Measurements from ENCODE around the gene FGF12.

FGF12 gene

DNA sequence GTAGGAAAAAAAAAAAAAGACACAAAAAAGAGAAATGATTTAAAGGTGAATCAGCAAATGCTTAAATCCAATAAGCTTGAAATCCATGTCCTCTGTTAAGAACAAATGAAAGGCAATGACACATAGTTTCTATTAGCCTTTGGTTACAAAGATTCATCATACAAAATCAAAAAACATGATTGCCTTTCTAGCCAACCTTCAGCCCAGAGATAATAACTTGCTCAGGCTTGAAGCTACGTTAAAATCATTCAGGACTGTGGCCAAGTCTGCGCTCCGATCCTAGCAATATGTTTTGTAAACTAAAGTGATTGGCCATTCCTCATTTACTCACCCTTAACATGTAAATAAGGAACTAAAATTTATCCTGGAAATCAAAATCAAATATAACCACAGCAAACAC lies 556.7 kb downstream of the FGF12 start:
- Histone ChIP-seq H3K9me2 (replicated peaks; ENCODE audit: insufficient read depth, low read length) (no peaks in the 10 kb centered on the region), H3K4me2 (ENCODE audit: low read depth, low read length, poor library complexity, severe bottlenecking) (no peak overlapping the region), H3K27me3 (ENCODE audit: low read length) (no peaks in the 10 kb centered on the region), H3K9ac (ENCODE audit: low read length) (no peak overlapping the region), H3K36me3 (ENCODE audit: low read length) (peaks cover 5% of the 10 kb centered on the region; the same call in 1 of the 2 replicates), H3F3A (ENCODE audit: insufficient read depth) (no peaks in the 10 kb centered on the region), H4K20me1 (ENCODE audit: low read depth, low read length) (no peaks in the 10 kb centered on the region), H3K9me3 (ENCODE audit: insufficient read depth, low read length) (peaks cover 5% of the 10 kb centered on the region; the same call in 1 of the 2 replicates), H3K27ac (ENCODE audit: low read depth, low read length) (no peak overlapping the region), H2AFZ (ENCODE audit: low read depth, low read length, severe bottlenecking) (no peak overlapping the region), H3K4me3 (ENCODE audit: insufficient read depth, low read length, poor library complexity, severe bottlenecking) (no peak overlapping the region), H3K79me2 (ENCODE audit: insufficient read depth, low read length) (no peaks in the 10 kb centered on the region)
- no peak for TF ChIP-seq EZH2phosphoT487 (conservative IDR thresholded peaks at IDR 0.05; ENCODE audit: low read length)
- TF ChIP-seq, protein P1, sequence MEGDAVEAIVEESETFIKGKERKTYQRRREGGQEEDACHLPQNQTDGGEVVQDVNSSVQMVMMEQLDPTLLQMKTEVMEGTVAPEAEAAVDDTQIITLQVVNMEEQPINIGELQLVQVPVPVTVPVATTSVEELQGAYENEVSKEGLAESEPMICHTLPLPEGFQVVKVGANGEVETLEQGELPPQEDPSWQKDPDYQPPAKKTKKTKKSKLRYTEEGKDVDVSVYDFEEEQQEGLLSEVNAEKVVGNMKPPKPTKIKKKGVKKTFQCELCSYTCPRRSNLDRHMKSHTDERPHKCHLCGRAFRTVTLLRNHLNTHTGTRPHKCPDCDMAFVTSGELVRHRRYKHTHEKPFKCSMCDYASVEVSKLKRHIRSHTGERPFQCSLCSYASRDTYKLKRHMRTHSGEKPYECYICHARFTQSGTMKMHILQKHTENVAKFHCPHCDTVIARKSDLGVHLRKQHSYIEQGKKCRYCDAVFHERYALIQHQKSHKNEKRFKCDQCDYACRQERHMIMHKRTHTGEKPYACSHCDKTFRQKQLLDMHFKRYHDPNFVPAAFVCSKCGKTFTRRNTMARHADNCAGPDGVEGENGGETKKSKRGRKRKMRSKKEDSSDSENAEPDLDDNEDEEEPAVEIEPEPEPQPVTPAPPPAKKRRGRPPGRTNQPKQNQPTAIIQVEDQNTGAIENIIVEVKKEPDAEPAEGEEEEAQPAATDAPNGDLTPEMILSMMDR (IDR thresholded peaks at IDR 0.05; ENCODE audit: insufficient read depth, low read length, poor library complexity, severe bottlenecking), result no peak

DNA sequence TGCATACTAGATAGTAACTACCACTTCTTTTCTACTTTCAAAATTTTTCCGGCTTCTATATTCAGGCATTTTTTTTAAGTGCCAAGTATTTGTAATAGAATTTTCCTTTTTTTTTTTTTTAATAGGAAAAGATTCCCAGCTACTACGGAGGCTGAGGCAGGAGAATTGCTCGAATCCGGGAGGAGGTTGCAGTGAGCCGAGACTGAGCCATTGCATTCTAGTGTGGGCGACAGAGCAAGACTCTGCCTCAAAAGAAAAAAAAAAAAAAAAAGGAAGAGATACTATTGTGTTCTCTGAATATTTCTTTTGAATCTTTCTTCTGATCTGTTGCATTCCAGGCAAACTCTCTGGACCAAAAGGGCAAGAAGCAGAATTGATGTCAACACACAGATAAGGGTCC lies 557.3 kb downstream of the FGF12 start:
- Histone ChIP-seq H3K79me2 (ENCODE audit: insufficient read depth, low read length) (no peaks in the 10 kb centered on the region), H3K27ac (ENCODE audit: low read depth, low read length) (no peak overlapping the region), H3K4me2 (ENCODE audit: low read depth, low read length, poor library complexity, severe bottlenecking) (no peak overlapping the region), H4K20me1 (ENCODE audit: low read depth, low read length) (no peaks in the 10 kb centered on the region), H3K4me3 (ENCODE audit: insufficient read depth, low read length, poor library complexity, severe bottlenecking) (no peak overlapping the region), H2AFZ (ENCODE audit: low read depth, low read length, severe bottlenecking) (no peak overlapping the region), H3F3A (ENCODE audit: insufficient read depth) (no peaks in the 10 kb centered on the region), H3K36me3 (ENCODE audit: low read length) (peaks cover 1% of the 10 kb centered on the region; the same call in 1 of the 2 replicates), H3K9me2 (replicated peaks; ENCODE audit: insufficient read depth, low read length) (no peaks in the 10 kb centered on the region), H3K27me3 (ENCODE audit: low read length) (no peaks in the 10 kb centered on the region), H3K9me3 (ENCODE audit: insufficient read depth, low read length) (no peaks in the 10 kb centered on the region), H3K9ac (ENCODE audit: low read length) (no peak overlapping the region)
- no peak for TF ChIP-seq EZH2phosphoT487 (conservative IDR thresholded peaks at IDR 0.05; ENCODE audit: low read length)
- TF ChIP-seq, protein P1 (IDR thresholded peaks at IDR 0.05; ENCODE audit: insufficient read depth, low read length, poor library complexity, severe bottlenecking), result no peak

DNA sequence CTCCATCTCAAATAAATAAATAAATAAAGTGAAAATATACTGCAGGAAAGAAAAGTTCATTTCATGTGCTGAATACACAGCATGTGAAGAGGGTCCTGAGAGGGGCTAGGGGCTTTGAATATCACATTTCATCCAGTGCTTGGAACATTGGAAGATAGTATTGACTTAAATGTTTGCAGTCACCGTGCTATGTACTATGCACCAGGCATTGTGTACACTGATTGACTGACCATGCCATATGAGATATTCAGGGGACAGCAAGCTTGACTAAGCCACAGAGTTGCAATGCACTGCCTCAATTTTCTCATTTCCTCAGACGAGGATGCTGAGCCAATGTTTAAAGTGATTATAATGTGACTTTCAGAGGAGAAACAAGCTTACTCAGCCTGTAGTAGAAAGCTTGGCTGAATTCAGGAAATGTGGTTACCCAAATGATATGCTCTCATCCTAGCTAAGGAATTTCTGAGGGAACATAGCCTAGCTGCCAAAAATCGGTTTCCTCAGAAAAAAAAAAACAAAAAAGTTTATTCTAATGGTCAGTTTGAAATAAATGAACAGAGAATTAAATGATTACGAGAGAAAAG lies 557.9 kb downstream of the FGF12 start:
- Histone ChIP-seq H3K27ac (ENCODE audit: low read depth, low read length) (no peak overlapping the region), H3K4me2 (ENCODE audit: low read depth, low read length, poor library complexity, severe bottlenecking) (no peak overlapping the region), H3K9ac (ENCODE audit: low read length) (no peak overlapping the region), H2AFZ (ENCODE audit: low read depth, low read length, severe bottlenecking) (no peak overlapping the region), H3K9me3 (ENCODE audit: insufficient read depth, low read length) (no peaks in the 10 kb centered on the region), H3K9me2 (replicated peaks; ENCODE audit: insufficient read depth, low read length) (no peaks in the 10 kb centered on the region), H3K79me2 (ENCODE audit: insufficient read depth, low read length) (no peaks in the 10 kb centered on the region), H4K20me1 (ENCODE audit: low read depth, low read length) (no peaks in the 10 kb centered on the region), H3F3A (ENCODE audit: insufficient read depth) (no peaks in the 10 kb centered on the region), H3K4me3 (ENCODE audit: insufficient read depth, low read length, poor library complexity, severe bottlenecking) (no peak overlapping the region), H3K27me3 (ENCODE audit: low read length) (no peaks in the 10 kb centered on the region), H3K36me3 (ENCODE audit: low read length) (no peaks in the 10 kb centered on the region)
- TF ChIP-seq EZH2phosphoT487 (conservative IDR thresholded peaks at IDR 0.05; ENCODE audit: low read length), result no peak
- TF ChIP-seq, protein P1 (IDR thresholded peaks at IDR 0.05; ENCODE audit: insufficient read depth, low read length, poor library complexity, severe bottlenecking), result no peak

Data from SU-DHL-6 (cell line).